OCI-LY1 (cell line): ENCODE measurements around the gene CEP131.

ENCODE experiments used
- H2AFZ ChIP-seq: fragments of 200-600 bp; sonication (generic), shearing (Covaris generic); 2 replicates; pipeline ENCODE4 v1.6.0; 2014; ENCODE audit warnings: antibody characterized with exemption, mild to moderate bottlenecking, low read length
- H3F3A ChIP-seq: fragments of 200-600 bp; sonication (generic), shearing (Covaris generic); 2 replicates; pipeline ENCODE4 v1.6.0; 2014; ENCODE audit warnings: mild to moderate bottlenecking, antibody characterized with exemption, low read length, moderate library complexity; ENCODE audit not compliant: insufficient read depth
- H3K27ac ChIP-seq: fragments of 200-600 bp; sonication (generic); 2 replicates; pipeline ENCODE4 v1.5.1; 2014; ENCODE audit warnings: low read length, mixed run types, mild to moderate bottlenecking, low read depth; ENCODE audit not compliant: poor library complexity, severe bottlenecking
- H3K27me3 ChIP-seq: fragments of 200-600 bp; sonication (generic); 2 replicates; pipeline ENCODE4 v1.6.0; 2014; ENCODE audit warnings: antibody characterized with exemption, mild to moderate bottlenecking, low read length, moderate library complexity; ENCODE audit not compliant: insufficient read depth
- H3K36me3 ChIP-seq: fragments of 200-600 bp; sonication (generic); 2 replicates; pipeline ENCODE4 v1.6.1; 2014; ENCODE audit warnings: mild to moderate bottlenecking, antibody characterized with exemption, low read length, moderate library complexity, mixed read lengths; ENCODE audit not compliant: insufficient read depth
- H3K4me1 ChIP-seq: fragments of 200-600 bp; sonication (generic); 2 replicates; pipeline ENCODE4 v1.5.1; 2014; ENCODE audit warnings: mild to moderate bottlenecking, low read length, moderate library complexity; ENCODE audit not compliant: insufficient read depth, severe bottlenecking
- H3K4me2 ChIP-seq: fragments of 200-600 bp; sonication (generic), shearing (Covaris generic); 2 replicates; pipeline ENCODE4 v1.6.1; 2014; ENCODE audit warnings: low read length
- H3K4me3 ChIP-seq: fragments of 200-600 bp; sonication (generic); 2 replicates; pipeline ENCODE4 v1.5.1; 2014; ENCODE audit warnings: low read length, low read depth, mild to moderate bottlenecking, mixed read lengths; ENCODE audit not compliant: poor library complexity, severe bottlenecking
- H3K79me2 ChIP-seq: fragments of 200-600 bp; shearing (Covaris generic); 2 replicates; pipeline ENCODE4 v1.6.1; 2016; ENCODE audit warnings: mixed run types, low read length, mixed read lengths; ENCODE audit not compliant: insufficient read depth
- H3K9ac ChIP-seq: fragments of 200-600 bp; sonication (generic), shearing (Covaris generic); 2 replicates; pipeline ENCODE4 v1.6.1; 2014; ENCODE audit warnings: mild to moderate bottlenecking, low read length, mixed read lengths
- H3K9me2 ChIP-seq: fragments of 200-600 bp; sonication (generic), shearing (Covaris generic); 2 replicates; pipeline ENCODE4 v1.6.1; 2014; ENCODE audit warnings: low read depth, mild to moderate bottlenecking, low read length, mixed read lengths
- H3K9me3 ChIP-seq: fragments of 200-600 bp; shearing (Covaris generic); 2 replicates; pipeline ENCODE4 v1.6.1; 2014; ENCODE audit warnings: low read length, mixed read lengths
- H4K20me1 ChIP-seq: fragments of 200-600 bp; sonication (generic), shearing (Covaris generic); 2 replicates; pipeline ENCODE4 v1.6.0; 2016; ENCODE audit warnings: mild to moderate bottlenecking, low read length; ENCODE audit not compliant: insufficient read depth
- EZH2 ChIP-seq: fragments of 200-600 bp; sonication (generic), shearing (Covaris generic); IDR thresholded peaks from 2 replicates; pipeline ENCODE4 v1.8.0; 2017; ENCODE audit warnings: borderline replicate concordance, mixed run types, mild to moderate bottlenecking, antibody characterized with exemption, low read length, moderate library complexity, mixed read lengths
- TF ChIP-seq, protein P1 (sequence below): fragments of 200-600 bp; sonication (generic), shearing (Covaris generic); IDR thresholded peaks from 2 replicates; pipeline ENCODE4 v1.5.1; 2017; ENCODE audit warnings: mild to moderate bottlenecking, antibody characterized with exemption, low read length, moderate library complexity, mixed read lengths

CEP131 gene

DNA sequence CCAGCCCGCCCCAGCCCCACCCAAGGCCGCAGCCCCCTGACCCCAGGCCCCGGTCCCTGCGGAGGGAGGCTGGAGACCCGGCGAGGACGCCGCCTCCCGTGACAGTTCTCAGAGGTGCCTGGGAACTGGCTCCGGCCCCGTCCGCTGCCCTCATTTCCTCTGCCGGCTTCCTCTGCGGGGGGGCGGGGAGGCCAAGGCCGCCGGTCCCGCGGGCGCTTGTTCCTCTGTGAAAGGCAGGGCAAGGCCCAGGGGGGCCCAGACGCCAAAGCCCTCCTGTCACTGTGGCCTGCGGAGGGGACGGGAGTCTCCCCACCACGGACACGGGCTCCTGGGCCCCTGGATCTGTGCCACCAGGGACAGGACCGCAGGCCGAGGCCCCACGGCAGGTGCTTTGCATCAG lies 62.5 kb downstream of the CEP131 start:
- Histone ChIP-seq H3K9me2 (no peaks in the 10 kb centered on the region), H3K27ac (no peak overlapping the region), H3K27me3 (peaks cover 4% of the 10 kb centered on the region; the same call in 1 of the 2 replicates), H3K4me1 (no peaks in the 10 kb centered on the region), H3K4me2 (no peak overlapping the region), H3K36me3 (no peaks in the 10 kb centered on the region), H3K4me3 (no peak overlapping the region), H4K20me1 (no peaks in the 10 kb centered on the region), H3K9me3 (no peaks in the 10 kb centered on the region), H3F3A (no peaks in the 10 kb centered on the region), H2AFZ (no peak overlapping the region), H3K9ac (no peak overlapping the region), H3K79me2 (no peaks in the 10 kb centered on the region)
- TF ChIP-seq, protein P1, sequence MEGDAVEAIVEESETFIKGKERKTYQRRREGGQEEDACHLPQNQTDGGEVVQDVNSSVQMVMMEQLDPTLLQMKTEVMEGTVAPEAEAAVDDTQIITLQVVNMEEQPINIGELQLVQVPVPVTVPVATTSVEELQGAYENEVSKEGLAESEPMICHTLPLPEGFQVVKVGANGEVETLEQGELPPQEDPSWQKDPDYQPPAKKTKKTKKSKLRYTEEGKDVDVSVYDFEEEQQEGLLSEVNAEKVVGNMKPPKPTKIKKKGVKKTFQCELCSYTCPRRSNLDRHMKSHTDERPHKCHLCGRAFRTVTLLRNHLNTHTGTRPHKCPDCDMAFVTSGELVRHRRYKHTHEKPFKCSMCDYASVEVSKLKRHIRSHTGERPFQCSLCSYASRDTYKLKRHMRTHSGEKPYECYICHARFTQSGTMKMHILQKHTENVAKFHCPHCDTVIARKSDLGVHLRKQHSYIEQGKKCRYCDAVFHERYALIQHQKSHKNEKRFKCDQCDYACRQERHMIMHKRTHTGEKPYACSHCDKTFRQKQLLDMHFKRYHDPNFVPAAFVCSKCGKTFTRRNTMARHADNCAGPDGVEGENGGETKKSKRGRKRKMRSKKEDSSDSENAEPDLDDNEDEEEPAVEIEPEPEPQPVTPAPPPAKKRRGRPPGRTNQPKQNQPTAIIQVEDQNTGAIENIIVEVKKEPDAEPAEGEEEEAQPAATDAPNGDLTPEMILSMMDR, result no peak
- TF ChIP-seq EZH2, result no peak

DNA sequence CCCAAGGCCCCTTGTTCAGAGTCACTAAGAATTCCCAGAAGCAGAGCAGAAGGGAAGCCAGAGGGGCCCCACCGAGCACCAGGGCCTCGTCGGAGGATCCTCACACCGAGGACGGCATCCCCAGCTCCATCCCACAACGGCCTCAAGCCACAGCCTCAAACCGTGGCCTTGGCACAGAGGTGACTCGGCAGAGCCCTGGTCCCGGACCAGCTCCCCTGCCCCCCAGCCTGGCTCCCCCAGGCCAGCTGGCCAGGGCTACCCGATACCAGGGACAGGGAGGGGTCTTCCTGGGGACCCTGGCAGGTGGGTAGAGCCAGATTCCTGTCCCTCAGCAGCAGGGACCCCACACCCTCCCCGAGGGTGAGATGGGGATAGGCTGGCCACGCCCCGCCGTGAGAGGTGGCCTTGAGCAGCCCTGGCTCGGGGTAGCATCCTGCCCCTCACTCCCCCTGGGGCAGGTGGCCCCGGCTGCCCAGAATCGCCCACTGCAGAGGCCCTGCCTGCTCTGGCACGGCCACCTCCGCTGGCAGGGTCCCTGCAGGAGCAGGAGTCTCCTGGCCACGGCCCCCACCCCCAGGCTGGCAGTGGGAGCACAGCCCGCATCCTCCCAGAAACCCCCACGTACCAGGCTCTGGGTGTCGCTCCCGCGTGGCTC lies 63.0 kb downstream of the CEP131 start:
- no peaks in the 10 kb centered on the region for H3K4me1 ChIP-seq
- no peaks in the 10 kb centered on the region for H3K79me2 ChIP-seq
- no peak overlapping the region for H3K4me2 ChIP-seq
- no peaks in the 10 kb centered on the region for H3F3A ChIP-seq
- H3K9ac ChIP-seq, result no peak overlapping the region
- H3K27ac ChIP-seq, result no peak overlapping the region
- TF ChIP-seq, protein P1, result no peak
- TF ChIP-seq EZH2, result no peak
- H3K9me2 ChIP-seq, result no peaks in the 10 kb centered on the region
- no peaks in the 10 kb centered on the region for H3K9me3 ChIP-seq
- peaks cover 4% of the 10 kb centered on the region; the same call in 1 of the 2 replicates for H3K27me3 ChIP-seq
- H3K4me3 ChIP-seq, result no peak overlapping the region
- no peaks in the 10 kb centered on the region for H4K20me1 ChIP-seq
- no peak overlapping the region for H2AFZ ChIP-seq
- H3K36me3 ChIP-seq, result no peaks in the 10 kb centered on the region

DNA sequence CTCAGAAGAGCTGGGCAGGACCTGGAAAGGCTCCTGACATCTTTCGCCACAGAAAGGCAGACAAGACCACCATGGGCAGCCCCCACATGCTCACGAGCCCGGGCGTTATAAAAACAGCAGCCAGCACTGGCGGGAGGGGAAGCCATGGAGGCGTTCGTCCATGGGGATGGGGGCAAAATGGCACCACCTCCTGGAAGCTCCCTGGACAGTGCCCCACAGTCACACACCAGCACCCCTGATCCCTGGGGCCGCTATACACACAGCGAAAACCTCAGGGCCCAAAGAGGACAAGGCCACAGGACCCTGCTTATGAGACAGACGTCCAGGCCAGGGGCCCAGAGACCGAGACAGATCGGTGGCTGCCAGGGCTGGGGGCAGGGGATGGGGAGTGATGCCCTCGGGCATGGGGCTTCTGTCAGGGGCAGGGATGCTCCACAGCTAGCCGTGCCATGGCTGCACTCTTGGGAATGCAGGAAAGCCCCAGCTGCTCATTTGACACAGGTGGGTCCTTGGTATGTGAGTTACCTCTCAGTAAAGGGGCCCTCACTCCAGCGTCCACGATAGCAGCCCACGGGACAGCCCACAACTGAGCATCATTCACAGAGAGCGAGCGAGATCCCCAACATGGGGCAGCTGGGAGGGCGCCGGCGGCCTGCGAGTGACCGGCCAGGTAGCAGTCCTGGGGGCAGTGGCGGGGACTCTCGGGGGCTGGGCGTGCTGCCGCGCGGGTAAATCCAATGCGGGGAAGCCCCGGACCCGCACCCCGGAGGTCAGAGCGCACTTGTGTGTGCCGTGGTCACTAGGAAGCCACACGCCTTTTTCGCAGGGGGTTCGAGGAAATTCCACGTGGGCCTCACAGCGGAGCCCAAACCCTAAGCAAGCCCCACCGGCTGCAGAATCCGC lies 63.8 kb downstream of the CEP131 start:
- H3K36me3 ChIP-seq, result no peaks in the 10 kb centered on the region
- H2AFZ ChIP-seq, result no peak overlapping the region
- TF ChIP-seq, protein P1, result no peak
- TF ChIP-seq EZH2, result no peak
- H3K4me3 ChIP-seq, result no peak overlapping the region
- H3K27ac ChIP-seq, result no peak overlapping the region
- no peaks in the 10 kb centered on the region for H3K79me2 ChIP-seq
- H3K9me2 ChIP-seq, result no peaks in the 10 kb centered on the region
- H3K9me3 ChIP-seq, result no peaks in the 10 kb centered on the region
- no peaks in the 10 kb centered on the region for H4K20me1 ChIP-seq
- no peaks in the 10 kb centered on the region for H3K4me1 ChIP-seq
- H3K9ac ChIP-seq, result no peak overlapping the region
- H3K4me2 ChIP-seq, result no peak overlapping the region
- H3K27me3 ChIP-seq, result peaks cover 4% of the 10 kb centered on the region; the same call in 1 of the 2 replicates
- H3F3A ChIP-seq, result no peaks in the 10 kb centered on the region
